ENCODE results near the gene CXCR5.
A peak's percentile ranks its signal among the peaks of the same experiment; 100 is the strongest.

Gene CXCR5

DNA sequence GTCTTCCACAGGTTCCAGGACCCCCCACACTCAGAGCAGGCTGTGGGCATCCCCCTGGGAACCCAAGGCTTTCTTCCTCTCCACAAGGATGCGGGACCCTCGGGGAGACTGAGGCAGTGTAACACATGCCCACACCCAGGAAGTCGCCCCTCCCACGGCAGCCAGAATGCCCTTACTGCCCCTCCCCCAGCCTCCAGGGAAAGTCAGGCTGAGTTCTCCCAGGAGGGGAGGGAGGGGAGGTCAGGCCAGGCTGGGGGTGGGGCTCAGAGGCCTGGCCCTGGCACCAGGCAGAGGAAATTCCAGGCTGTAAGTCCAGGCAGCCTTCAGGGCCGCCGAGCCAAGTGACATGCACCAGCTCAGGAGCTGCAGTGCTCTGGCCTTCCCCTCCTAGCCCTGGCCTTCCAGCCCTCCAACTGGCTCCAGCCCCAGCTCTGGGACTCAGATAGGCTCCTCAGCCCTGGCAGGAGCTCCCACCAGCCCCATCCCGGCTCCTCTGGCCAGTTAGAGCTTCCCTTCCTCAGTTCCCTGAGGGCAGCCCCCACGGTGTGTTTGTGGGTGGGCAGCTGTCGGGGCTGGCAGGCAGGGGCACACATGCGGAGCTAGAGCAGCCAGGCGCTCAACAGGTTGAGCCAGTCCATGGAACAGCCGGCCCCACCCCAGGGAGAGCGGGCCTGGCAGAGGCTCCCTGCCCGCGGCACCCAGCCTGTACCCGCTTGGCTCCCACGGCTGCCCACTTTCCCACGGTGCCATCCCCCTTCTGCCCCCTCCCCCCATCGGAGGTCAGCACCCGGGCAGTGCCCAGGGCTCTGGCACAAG is 38.4 kb downstream of the CXCR5 start:
- H3K4me1 ChIP-seq (ENCODE audit: control insufficient read depth, insufficient read depth, low read length) = peaks cover 55% of the 10 kb centered on the region
- no peaks in the 10 kb centered on the region for H3K36me3 ChIP-seq (ENCODE audit: control insufficient read depth, insufficient read depth, low read length)
- no peaks in the 10 kb centered on the region for H3K27me3 ChIP-seq (ENCODE audit: control insufficient read depth, insufficient read depth, low read length)
- peak overlapping the region; percentile 81 for H3K4me3 ChIP-seq (ENCODE audit: low read length)
- H3K9ac ChIP-seq (ENCODE audit: low read length) = peak overlapping the region; percentile 64
- H3K27ac ChIP-seq (ENCODE audit: low read depth, low read length) = peak overlapping the region; percentile 91

GRCh38 chr11:118922745-118923627 is 39.3 kb downstream of the CXCR5 start:
- Histone ChIP-seq H3K27me3 (ENCODE audit: control insufficient read depth, insufficient read depth, low read length) (no peaks in the 10 kb centered on the region), H3K9ac (ENCODE audit: low read length) (peak overlapping the region; percentile 94), H3K36me3 (ENCODE audit: control insufficient read depth, insufficient read depth, low read length) (no peaks in the 10 kb centered on the region), H3K4me1 (ENCODE audit: control insufficient read depth, insufficient read depth, low read length) (peaks cover 52% of the 10 kb centered on the region), H3K4me3 (ENCODE audit: low read length) (peak overlapping the region; percentile 81), H3K27ac (ENCODE audit: low read depth, low read length) (peak overlapping the region; percentile 91)

DNA sequence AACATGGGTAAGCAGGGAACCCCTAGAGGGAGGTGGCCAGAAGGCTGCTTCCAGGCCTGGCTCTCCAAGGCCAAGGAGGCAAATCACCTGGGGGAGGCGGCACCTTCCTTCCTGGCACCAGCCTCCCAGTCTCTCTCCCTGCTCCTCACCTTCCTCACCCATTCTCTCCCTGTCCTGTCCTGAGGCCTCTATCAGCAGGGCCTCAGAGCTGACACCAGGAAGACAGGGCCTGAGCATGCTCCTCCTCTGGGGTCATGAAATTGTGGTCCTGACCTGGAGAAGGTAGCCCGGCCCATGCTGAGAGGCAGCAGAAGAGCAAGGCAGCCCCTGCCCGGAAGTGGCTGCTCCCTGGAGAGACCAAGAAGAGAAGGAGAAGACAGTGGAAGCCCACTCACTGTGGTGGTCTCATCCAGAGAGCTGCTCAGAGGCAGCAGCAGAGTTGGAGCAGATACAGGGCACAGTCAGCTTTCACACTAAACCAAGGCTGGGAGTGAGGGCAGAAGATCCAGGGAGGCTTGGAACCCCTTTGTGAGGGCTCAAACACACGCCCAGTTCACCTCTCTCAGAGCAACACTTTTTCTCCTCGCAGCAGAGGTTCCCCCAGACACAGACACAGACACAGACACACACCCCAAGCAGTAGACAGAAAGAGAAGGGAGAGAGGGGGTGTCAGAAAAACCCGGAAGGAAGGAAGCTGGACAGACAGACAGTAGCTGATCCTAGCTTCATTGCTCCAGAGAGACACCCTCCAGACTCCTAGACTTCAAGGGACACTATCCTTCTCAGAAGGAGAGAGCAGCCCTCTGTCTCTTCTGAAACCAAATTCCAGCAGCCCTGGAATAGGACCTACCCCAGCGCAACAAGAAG is 40.3 kb downstream of the CXCR5 start:
- Histone ChIP-seq H3K36me3 (ENCODE audit: control insufficient read depth, insufficient read depth, low read length) (no peaks in the 10 kb centered on the region), H3K4me1 (ENCODE audit: control insufficient read depth, insufficient read depth, low read length) (peaks cover 51% of the 10 kb centered on the region), H3K4me3 (ENCODE audit: low read length) (peak overlapping the region; percentile 81), H3K27ac (ENCODE audit: low read depth, low read length) (peak overlapping the region; percentile 90), H3K9ac (ENCODE audit: low read length) (peak overlapping the region; percentile 94), H3K27me3 (ENCODE audit: control insufficient read depth, insufficient read depth, low read length) (no peaks in the 10 kb centered on the region)

GRCh38 chr11:118924591-118925585 is 41.2 kb downstream of the CXCR5 start:
- Histone ChIP-seq H3K4me1 (ENCODE audit: control insufficient read depth, insufficient read depth, low read length) (peaks cover 42% of the 10 kb centered on the region), H3K9ac (ENCODE audit: low read length) (peak overlapping the region; percentile 94), H3K4me3 (ENCODE audit: low read length) (peak overlapping the region; percentile 81), H3K27me3 (ENCODE audit: control insufficient read depth, insufficient read depth, low read length) (no peaks in the 10 kb centered on the region), H3K27ac (ENCODE audit: low read depth, low read length) (peak overlapping the region; percentile 90), H3K36me3 (ENCODE audit: control insufficient read depth, insufficient read depth, low read length) (no peaks in the 10 kb centered on the region)

DNA sequence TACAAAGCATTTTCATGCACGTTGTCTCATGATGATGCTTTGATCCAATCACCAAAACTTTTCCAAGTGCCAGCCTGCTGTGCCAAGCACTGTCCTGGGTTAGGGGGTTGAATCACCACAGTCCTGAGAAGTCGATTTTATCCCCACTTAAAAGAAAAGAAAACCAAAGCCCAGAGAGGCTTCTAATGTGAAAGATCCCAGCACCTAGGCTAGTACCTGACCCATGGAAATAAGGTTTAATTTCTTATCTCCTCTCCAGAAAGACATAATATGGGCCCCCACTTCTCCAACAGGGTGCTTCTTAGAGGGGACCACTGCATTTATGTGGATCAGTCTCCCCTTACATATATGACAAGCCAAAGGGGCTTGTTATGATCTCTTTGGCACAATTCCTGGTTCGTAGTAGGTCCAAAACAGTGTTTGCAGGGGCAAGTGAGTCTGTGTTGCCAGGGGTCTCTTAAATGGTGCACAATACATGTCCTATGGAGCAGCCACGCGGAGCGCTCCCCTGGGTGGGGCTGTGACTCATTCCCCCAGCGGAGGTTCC is 43.9 kb downstream of the CXCR5 start:
- H3K4me1 ChIP-seq (ENCODE audit: control insufficient read depth, insufficient read depth, low read length) = peaks cover 22% of the 10 kb centered on the region
- peak overlapping the region; percentile 74 for H3K4me3 ChIP-seq (ENCODE audit: low read length)
- no peak overlapping the region for H3K9ac ChIP-seq (ENCODE audit: low read length)
- no peaks in the 10 kb centered on the region for H3K27me3 ChIP-seq (ENCODE audit: control insufficient read depth, insufficient read depth, low read length)
- no peaks in the 10 kb centered on the region for H3K36me3 ChIP-seq (ENCODE audit: control insufficient read depth, insufficient read depth, low read length)
- H3K27ac ChIP-seq (ENCODE audit: low read depth, low read length) = peak overlapping the region; percentile 97

GRCh38 chr11:118928101-118928869 is 44.6 kb downstream of the CXCR5 start:
- H3K9ac ChIP-seq (ENCODE audit: low read length) = peak overlapping the region; percentile 82
- peaks cover 24% of the 10 kb centered on the region for H3K4me1 ChIP-seq (ENCODE audit: control insufficient read depth, insufficient read depth, low read length)
- no peaks in the 10 kb centered on the region for H3K36me3 ChIP-seq (ENCODE audit: control insufficient read depth, insufficient read depth, low read length)
- H3K27me3 ChIP-seq (ENCODE audit: control insufficient read depth, insufficient read depth, low read length) = no peaks in the 10 kb centered on the region
- peak overlapping the region; percentile 97 for H3K27ac ChIP-seq (ENCODE audit: low read depth, low read length)
- H3K4me3 ChIP-seq (ENCODE audit: low read length) = peak overlapping the region; percentile 74

DNA sequence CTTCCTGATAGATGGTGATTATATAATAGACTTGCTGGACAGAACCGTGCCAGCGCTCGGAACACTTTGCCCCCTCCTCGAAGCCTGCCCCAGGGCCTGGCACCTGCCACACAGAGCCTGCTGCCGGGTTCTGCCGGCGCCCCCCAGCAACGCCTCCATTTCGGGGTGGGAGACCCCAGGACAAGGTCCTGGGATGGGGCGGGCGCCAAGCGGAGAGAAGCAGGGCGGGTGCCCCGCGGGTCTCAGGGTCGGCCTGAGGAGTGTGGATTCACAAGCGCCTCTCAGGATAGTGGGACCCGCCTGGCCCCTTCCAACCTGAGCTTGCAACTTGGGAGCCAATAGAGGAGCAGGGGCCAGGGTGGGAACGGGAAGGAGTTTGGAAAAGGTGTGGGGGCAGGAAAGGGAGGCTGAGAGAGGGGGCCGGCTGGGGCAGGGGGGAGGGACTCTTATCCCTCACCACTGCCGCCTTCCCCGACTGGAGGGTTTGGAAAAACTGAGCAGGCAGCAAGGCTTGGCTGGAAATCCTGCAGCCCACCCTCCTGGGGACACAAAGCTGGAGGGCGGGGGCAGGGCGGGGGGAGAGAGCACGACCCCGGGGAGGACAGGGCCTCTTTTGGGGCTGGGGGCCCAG is 45.3 kb downstream of the CXCR5 start:
- H3K4me1 ChIP-seq (ENCODE audit: control insufficient read depth, insufficient read depth, low read length) = peaks cover 23% of the 10 kb centered on the region
- no peaks in the 10 kb centered on the region for H3K27me3 ChIP-seq (ENCODE audit: control insufficient read depth, insufficient read depth, low read length)
- H3K27ac ChIP-seq (ENCODE audit: low read depth, low read length) = peak overlapping the region; percentile 97
- peak overlapping the region; percentile 74 for H3K4me3 ChIP-seq (ENCODE audit: low read length)
- no peaks in the 10 kb centered on the region for H3K36me3 ChIP-seq (ENCODE audit: control insufficient read depth, insufficient read depth, low read length)
- peak overlapping the region; percentile 82 for H3K9ac ChIP-seq (ENCODE audit: low read length)

GRCh38 chr11:118929501-118930093 is 45.9 kb downstream of the CXCR5 start:
- no peaks in the 10 kb centered on the region for H3K27me3 ChIP-seq (ENCODE audit: control insufficient read depth, insufficient read depth, low read length)
- peak overlapping the region; percentile 97 for H3K27ac ChIP-seq (ENCODE audit: low read depth, low read length)
- H3K4me1 ChIP-seq (ENCODE audit: control insufficient read depth, insufficient read depth, low read length) = peaks cover 21% of the 10 kb centered on the region
- peak overlapping the region; percentile 74 for H3K4me3 ChIP-seq (ENCODE audit: low read length)
- no peaks in the 10 kb centered on the region for H3K36me3 ChIP-seq (ENCODE audit: control insufficient read depth, insufficient read depth, low read length)
- peak overlapping the region; percentile 52 for H3K9ac ChIP-seq (ENCODE audit: low read length)

GRCh38 chr11:118930094-118930712 is 46.5 kb downstream of the CXCR5 start:
- H3K36me3 ChIP-seq (ENCODE audit: control insufficient read depth, insufficient read depth, low read length) = no peaks in the 10 kb centered on the region
- peaks cover 21% of the 10 kb centered on the region for H3K4me1 ChIP-seq (ENCODE audit: control insufficient read depth, insufficient read depth, low read length)
- H3K27me3 ChIP-seq (ENCODE audit: control insufficient read depth, insufficient read depth, low read length) = no peaks in the 10 kb centered on the region
- H3K4me3 ChIP-seq (ENCODE audit: low read length) = peak overlapping the region; percentile 74
- H3K9ac ChIP-seq (ENCODE audit: low read length) = peak overlapping the region; percentile 52
- H3K27ac ChIP-seq (ENCODE audit: low read depth, low read length) = peak overlapping the region; percentile 97

All from rectal smooth muscle tissue (tissue), 1 donor.